Natural killer cell treated with Interleukin-12 subunit alpha and Interleukin-12 subunit beta and Interleukin-15 and Interleukin-18, amount 100 ng/mL, for 72 hours (primary cell): Measurements from ENCODE around the gene DGCR8. TPM values are rescaled to one million over a fixed set of nuclear protein-coding genes. Genes with fewer than 3 reads are reported as not detected.

Source experiments
- ATAC-seq, 2 donors: fragments of 150-1000 bp; cut with Tn5 transposase in 1 of 2; sonication (Bioruptor Pico), chemical (Tn5 transposase) in 1 of 2; 2 replicates each; pipeline ENCODE4 v1.10.0; 2021
- DNase-seq: peaks from one replicate; pipeline ENCODE4 v3.0.0; 2022; ENCODE audit warnings: low spot score
- H3K27ac Mint-ChIP-seq, 2 donors: 1 replicate in 1 of 2; 2 replicates in 1 of 2; pipeline ENCODE4 v1.8.0; 2022; ENCODE audit warnings: mixed read lengths in 2 of 2, mild to moderate bottlenecking in 1 of 2, moderate library complexity in 1 of 2
- H3K27me3 Mint-ChIP-seq, 2 donors: 1 replicate in 1 of 2; 2 replicates in 1 of 2; pipeline ENCODE4 v1.8.0; 2022; ENCODE audit warnings: mixed read lengths in 2 of 2
- H3K36me3 Mint-ChIP-seq: one replicate; pipeline ENCODE4 v1.8.0; 2022; ENCODE audit warnings: mixed read lengths
- H3K4me1 Mint-ChIP-seq, 2 donors: 1 replicate in 1 of 2; 2 replicates in 1 of 2; pipeline ENCODE4 v1.8.0; 2022; ENCODE audit warnings: low read depth in 2 of 2, mixed read lengths in 2 of 2, mild to moderate bottlenecking in 1 of 2
- H3K4me3 Mint-ChIP-seq: one replicate; pipeline ENCODE4 v1.8.0; 2022; ENCODE audit warnings: mixed read lengths
- H3K9me3 Mint-ChIP-seq: 2 replicates; pipeline ENCODE4 v1.8.0; 2022; ENCODE audit warnings: mixed read lengths
- total RNA-seq, 2 donors: library from RNA; stranded (reverse); gene quantifications; one replicate each; pipeline ENCODE4 v1.2.3, GENCODE V29; 2022

The DGCR8 gene
- total RNA-seq, result 10 to 100 TPM; 60.1 to 89.5 TPM

DNA sequence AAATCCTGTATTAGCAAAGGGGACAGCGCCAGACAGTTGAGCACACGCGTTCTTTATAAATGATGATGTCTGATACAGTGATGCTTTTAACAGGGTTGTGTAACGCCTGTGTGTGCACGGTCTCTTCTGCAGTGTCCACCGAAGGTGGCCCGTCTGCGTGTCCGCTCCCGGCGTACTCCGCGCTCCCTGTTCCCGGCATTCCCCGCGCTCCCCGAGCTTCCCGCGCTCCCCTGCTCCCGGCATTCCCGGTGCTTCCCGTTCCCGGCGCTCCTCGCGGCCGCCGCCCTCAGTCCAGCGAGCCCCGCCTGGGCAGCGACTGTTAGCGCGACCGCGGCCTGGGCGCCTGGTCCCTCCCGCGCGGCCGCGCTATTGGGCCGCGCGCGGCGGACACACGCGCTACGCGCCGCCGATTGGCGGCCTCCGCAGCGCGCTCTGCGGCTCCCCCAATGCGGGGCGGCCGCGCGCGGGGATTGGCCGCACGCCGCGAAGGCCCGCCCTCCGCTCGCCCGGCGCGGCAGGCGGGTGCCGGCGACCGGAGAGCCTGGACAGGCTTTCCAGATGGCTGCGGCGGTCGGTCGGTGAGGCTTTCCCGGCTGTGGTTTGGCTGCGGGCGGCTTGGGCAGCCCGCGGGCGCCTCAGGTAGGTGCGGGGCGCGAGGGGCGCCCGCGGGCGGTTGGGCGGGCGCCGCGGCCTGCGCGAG lies at the start of gene DGCR8:
DGCR8 (plus strand) TSS at position 497 of the 700 bp plus-strand sequence. CDS start 5,723 bp downstream, outside the sequence.
- H3K4me3 Mint-ChIP-seq, result peak within 1 kb of the TSS; percentile 87

DNA sequence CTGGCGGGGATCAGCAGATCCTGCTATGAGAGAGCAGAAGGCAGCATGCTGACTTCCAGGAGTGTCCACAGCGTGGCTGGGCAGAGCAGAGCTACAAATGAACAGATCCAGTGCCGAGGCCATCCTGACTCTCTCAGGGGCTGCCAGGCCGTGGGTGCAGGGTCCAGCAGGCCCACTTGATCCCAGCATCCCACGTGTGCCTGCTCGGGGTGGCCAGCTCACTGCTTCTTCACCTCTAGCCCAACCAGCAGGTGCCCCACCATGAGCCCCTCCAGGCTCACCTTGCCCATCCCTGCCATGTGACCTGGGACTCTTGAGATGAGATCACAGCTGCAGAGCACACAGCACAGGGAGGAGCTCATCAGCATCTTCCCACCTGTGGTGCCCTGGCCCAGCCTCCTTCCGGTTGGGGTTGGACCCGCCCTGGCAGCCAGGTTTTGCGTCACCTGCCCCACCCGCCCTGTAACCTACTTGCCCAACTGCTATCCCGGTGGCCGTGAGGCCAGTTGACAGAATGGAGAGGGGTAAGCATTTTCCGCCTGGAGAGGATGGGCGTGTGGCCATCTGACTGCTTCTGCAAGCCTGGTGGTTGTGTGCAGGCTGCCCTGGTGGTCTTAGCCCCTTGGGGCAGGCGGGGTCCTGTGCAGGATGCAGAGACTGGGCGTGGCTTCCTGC lies 48.2 kb upstream of the DGCR8 start:
- Mint-ChIP-seq H3K4me1 (peaks cover 22 to 37% of the 10 kb centered on the region in 2 donors), H3K36me3 (no peaks in the 10 kb centered on the region), H3K27ac (no peak overlapping the region), H3K4me3 (no peak overlapping the region), H3K9me3 (no peaks in the 10 kb centered on the region), H3K27me3 (no peaks in the 10 kb centered on the region)
- ATAC-seq (peak in 1 of 2 donors; percentile 33), DNase-seq (no peak)

More for the DNA sequence above, at the start of gene DGCR8:
- Mint-ChIP-seq H3K27ac (peak within 1 kb of the TSS; percentile 55 to 70), H3K9me3 (no peaks in the 10 kb centered on the region), H3K27me3 (no peaks in the 10 kb centered on the region), H3K36me3 (peaks cover 6% of the 10 kb centered on the region), H3K4me1 (peaks cover 32 to 36% of the 10 kb centered on the region in 2 donors)
- DNase-seq (peak; percentile 83), ATAC-seq (peak; percentile 97 to 98)

DNA sequence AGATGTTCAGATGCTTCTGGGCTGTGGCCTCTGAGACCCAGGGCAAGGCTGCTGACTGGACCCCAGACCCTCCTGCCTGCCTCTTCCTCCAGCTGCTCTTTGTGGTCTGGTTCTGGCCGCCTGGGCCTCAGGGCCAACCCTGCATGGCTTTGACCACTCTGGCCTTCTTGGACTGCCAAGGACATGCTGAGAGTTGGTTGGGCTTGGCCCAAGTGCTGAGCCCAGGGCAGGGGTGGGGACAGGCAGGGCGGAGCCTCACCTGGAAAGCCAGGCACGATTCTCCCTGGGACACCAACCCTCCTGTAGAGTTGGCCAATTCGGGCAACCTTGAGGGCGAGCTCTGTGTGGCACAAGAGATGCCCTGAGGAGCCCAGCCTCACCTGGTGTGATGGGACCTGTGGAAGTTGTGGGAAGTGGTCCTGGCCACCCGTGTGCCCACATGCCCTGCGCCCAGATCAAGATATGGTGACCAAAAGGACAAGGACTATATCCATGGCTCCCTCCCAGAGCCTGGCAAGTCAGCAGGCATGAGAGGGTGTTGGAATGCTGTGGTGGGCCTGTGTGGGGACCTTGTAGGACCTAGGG lies 47.5 kb upstream of the DGCR8 start:
- Mint-ChIP-seq H3K36me3 (no peaks in the 10 kb centered on the region), H3K4me1 (peaks cover 27 to 35% of the 10 kb centered on the region in 2 donors), H3K9me3 (no peaks in the 10 kb centered on the region), H3K27ac (no peak overlapping the region), H3K4me3 (no peak overlapping the region), H3K27me3 (no peaks in the 10 kb centered on the region)
- DNase-seq (no peak), ATAC-seq (peak in 1 of 2 donors; percentile 13)

DNA sequence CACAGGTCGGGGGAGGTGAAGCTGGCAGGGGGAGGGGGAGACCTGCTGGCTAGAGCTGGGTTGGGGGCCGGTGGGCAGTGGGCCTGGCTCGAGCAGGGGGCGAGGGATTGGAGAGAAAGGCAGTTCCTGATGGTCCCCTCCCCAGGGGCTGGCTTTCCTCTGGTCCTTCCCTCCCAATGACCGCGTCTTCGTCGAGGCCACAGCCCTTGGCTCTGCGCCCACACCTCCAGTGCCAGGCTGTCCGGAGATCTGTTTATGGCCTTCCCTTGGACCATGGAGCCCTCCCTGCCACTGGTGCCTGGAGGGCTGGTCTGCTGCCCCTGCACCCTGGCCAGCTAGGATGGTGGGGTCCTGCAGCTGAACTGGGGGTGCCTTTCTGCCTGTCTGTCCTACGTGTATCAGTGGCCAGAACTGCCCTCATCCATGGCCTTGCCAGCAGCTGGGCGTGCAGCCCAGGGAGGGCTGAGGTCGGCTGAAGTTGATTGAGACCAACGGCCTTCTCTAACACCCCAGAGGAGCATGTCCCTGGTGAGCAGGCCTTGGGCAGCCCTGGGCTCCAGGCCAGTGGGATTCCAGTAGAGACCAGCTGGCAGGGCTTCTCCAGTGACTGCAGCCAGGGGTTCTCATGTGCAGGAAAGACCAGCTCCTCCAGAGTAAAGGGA lies 46.9 kb upstream of the DGCR8 start:
- H3K36me3 Mint-ChIP-seq, result no peaks in the 10 kb centered on the region
- H3K4me1 Mint-ChIP-seq, result peaks cover 30 to 35% of the 10 kb centered on the region in 2 donors
- ATAC-seq (no peak), DNase-seq (no peak)
- H3K9me3 Mint-ChIP-seq, result no peaks in the 10 kb centered on the region
- H3K27ac Mint-ChIP-seq, result no peak overlapping the region
- no peaks in the 10 kb centered on the region for H3K27me3 Mint-ChIP-seq
- H3K4me3 Mint-ChIP-seq, result no peak overlapping the region

DNA sequence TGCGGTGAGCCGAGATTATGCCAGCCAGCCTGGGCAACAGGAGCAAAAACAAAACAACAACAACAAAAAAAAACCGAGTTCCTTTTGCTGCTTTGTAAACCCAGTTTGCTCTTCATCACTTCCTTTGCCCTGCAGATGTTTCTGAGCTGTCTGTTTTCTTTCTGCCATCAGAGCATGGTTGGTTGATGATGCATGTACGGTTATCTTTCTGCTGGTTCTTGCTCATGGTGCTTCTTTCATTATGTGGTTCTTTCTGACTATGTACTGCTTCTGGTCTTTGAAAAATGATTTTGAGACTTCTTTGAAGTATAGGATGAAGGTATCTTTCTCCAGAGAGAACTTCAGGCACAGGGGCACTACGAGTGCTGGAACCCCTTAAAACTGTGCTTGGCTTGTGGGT lies 45.9 kb upstream of the DGCR8 start:
- H3K36me3 Mint-ChIP-seq, result no peaks in the 10 kb centered on the region
- no peak overlapping the region for H3K4me3 Mint-ChIP-seq
- H3K27me3 Mint-ChIP-seq, result no peaks in the 10 kb centered on the region
- H3K4me1 Mint-ChIP-seq, result peaks cover 30 to 32% of the 10 kb centered on the region in 2 donors
- no peaks in the 10 kb centered on the region for H3K9me3 Mint-ChIP-seq
- H3K27ac Mint-ChIP-seq, result no peak overlapping the region
- ATAC-seq (no peak), DNase-seq (no peak)

DNA sequence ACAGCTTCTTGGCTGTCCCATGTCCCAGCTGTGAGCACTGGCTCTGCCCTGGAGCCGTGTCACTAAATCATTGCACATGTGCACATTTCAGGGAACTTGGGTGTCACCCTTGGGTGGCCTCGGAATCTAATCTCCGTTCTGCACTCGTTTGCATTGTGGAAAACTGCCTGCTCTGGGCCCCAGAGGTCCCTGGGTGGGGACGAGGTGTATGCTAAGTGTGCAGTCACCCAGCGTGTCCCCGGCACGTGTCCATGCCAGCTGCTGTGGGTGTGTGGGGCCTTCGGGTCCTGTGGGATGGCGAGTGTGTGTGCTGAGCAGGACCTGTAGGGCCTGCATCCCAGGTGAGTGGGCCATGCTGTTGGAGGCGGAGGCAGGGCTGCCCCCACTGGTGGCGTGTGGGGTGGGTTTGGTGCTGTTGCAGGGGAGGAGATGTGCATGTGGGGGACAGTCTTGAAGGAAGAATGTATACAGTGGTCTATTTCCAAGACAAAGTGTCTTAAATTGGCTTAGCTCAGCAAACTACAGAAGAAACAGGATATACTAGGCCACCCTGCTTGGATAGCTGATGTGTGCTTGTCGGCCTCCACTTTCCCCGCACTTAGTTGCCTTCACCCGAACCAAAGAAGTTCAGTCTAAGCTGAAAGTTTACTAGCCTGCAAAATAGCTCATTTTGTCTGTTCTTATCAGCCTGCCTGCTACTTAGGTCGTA lies 44.5 kb upstream of the DGCR8 start:
- Mint-ChIP-seq H3K4me3 (no peak overlapping the region), H3K27ac (no peak overlapping the region), H3K27me3 (no peaks in the 10 kb centered on the region), H3K36me3 (no peaks in the 10 kb centered on the region), H3K4me1 (peaks cover 30 to 32% of the 10 kb centered on the region in 2 donors), H3K9me3 (no peaks in the 10 kb centered on the region)
- no peak for ATAC-seq
- no peak for DNase-seq

DNA sequence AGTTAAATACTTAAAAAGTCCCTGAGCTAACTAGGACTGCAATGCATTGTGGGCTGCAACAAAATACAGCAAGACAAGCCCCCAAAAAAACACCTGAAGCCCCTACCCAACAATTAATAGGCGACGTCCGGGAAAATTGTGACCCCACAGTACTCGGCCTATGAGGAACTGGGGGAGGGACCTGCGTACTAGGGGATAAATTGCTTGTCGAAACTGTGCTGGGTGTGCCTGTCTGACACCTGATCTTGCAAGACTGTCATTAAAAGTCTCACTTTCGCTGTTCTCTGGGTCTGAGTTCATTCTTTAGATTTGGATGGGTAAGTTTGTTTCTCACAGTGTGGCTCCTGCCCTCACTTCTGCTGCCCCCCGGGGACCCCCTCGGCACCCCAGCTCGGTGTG lies 44.0 kb upstream of the DGCR8 start:
- Mint-ChIP-seq H3K4me1 (peaks cover 30 to 32% of the 10 kb centered on the region in 2 donors), H3K36me3 (no peaks in the 10 kb centered on the region)

DNA sequence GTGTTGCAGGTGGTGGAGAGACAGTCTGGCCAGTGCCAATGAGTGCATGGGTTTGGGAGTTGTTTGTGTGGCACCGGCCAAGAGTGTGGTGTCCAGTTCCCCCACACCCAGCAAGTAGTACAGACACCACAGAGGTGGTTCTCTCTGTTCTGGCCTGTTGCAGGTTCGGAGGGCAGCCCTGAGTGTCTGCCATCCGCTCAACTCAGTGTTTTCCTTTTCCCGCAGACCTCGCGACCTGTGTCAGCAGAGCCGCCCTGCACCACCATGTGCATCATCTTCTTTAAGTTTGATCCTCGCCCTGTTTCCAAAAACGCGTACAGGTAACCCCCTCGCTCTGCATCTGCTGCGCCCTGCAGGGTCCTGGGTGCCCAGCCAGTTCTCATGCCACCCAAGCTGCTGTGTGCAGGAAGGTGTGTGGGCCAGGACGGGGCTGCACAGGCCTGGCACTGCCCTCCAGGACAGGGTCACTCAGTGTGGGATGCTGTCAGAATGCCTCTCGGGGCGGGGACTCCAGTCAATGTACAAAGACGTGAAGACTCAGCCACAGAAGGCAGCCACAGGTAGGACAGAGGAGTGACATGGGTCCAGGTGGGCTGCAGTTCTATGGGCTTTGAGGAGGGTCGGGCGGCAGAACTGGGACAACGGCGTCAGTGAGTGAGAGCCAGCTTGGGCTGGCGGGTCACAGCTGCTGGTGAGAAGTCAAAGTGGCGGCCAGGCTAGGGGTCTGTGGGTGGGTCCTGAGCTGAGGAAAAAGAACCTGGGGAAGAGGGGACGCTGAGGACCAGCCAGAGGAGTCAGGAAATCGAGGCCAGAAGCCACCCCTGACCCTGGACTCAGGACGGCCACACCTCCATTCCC lies 43.3 kb upstream of the DGCR8 start:
- no peaks in the 10 kb centered on the region for H3K9me3 Mint-ChIP-seq
- peak overlapping the region in 1 of 2 donors; percentile 56 for H3K27ac Mint-ChIP-seq
- H3K4me3 Mint-ChIP-seq, result no peak overlapping the region
- H3K27me3 Mint-ChIP-seq, result no peaks in the 10 kb centered on the region
- H3K36me3 Mint-ChIP-seq, result no peaks in the 10 kb centered on the region
- H3K4me1 Mint-ChIP-seq, result peaks cover 25% of the 10 kb centered on the region in 2 donors
- no peak for ATAC-seq
- no peak for DNase-seq

More for the DNA sequence above, 44.0 kb upstream of the DGCR8 start:
- Mint-ChIP-seq H3K27ac (no peak overlapping the region), H3K9me3 (no peaks in the 10 kb centered on the region), H3K4me3 (no peak overlapping the region), H3K27me3 (no peaks in the 10 kb centered on the region)
- no peak for ATAC-seq
- no peak for DNase-seq

DNA sequence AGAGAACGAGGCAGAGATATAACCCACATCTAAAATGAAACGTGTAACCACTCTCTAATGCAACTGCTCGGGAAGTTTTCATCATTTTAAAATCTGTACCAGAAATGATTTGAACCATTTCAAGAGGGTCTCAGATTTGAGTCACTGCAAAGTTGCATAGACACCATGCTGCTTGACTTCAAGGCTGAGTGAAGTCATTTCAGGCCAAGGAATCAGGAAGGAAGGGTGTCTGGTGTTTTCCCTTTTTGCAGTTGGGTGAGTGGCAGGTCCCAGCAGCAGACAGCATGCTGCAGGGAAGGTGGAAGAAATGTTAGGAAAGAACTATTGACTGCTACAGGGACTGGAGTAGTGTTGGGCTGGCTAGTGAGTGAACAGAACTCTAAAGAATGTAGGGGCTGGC lies 42.6 kb upstream of the DGCR8 start:
- Mint-ChIP-seq H3K27me3 (no peaks in the 10 kb centered on the region), H3K4me1 (peaks cover 21 to 23% of the 10 kb centered on the region in 2 donors), H3K36me3 (no peaks in the 10 kb centered on the region), H3K27ac (peak overlapping the region in 1 of 2 donors; percentile 56), H3K4me3 (no peak overlapping the region), H3K9me3 (no peaks in the 10 kb centered on the region)
- no peak for DNase-seq
- ATAC-seq, result peak in 1 of 2 donors; percentile 31

DNA sequence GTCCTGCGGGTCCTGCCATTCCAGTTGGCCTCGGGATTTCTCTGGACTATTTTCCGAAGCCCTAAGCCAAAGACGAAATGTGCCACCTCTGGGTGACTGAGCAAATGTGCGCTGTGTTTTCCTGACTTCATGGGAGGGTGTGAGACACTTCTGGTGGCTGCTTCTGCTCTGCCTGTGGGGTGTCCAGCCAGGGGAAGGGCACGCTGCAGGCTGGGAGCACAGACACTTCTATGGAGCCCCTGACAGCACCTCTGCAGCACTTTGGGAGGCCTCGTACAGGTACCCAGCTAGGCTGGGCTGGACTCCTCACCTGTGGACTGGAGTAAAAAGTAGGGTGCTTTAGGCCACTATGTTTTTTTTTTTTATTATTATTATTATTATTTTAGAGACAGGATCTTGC lies 41.5 kb upstream of the DGCR8 start:
- Mint-ChIP-seq H3K27me3 (no peaks in the 10 kb centered on the region), H3K27ac (no peak overlapping the region), H3K4me1 (peaks cover 21 to 23% of the 10 kb centered on the region in 2 donors), H3K4me3 (no peak overlapping the region), H3K36me3 (no peaks in the 10 kb centered on the region), H3K9me3 (no peaks in the 10 kb centered on the region)
- ATAC-seq (no peak), DNase-seq (no peak)

DNA sequence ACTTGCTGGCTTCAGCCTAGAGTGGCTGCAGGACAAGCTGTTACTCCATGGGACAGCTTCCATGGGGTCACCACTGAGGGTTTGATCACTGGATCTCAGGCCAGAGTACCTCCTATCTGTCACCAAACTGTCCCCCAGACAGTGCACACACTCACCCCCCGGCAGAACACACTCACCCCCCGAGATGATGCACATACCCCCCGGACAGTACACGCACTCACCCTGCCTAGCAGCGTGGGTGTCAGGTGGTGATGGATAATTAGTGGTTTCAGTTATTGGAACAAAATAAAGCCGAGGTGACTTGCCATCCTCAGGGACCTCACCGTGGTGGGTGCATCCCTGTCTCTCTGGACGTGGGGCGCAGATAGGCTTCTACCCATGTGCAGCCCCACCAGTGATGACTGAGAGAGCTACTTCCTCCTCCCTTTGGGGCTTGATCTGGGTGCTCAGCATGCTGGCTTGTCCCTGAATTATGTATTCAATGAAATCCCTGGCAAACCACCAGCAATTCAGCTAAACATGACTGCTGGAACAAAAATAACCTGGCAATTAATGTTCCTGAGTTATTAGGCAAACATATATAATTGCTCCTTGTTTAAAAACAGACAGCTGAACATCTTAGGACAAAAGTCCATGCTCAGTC lies 40.2 kb upstream of the DGCR8 start:
- ATAC-seq, result no peak
- Mint-ChIP-seq H3K27ac (no peak overlapping the region), H3K4me3 (no peak overlapping the region), H3K4me1 (peaks cover 16 to 19% of the 10 kb centered on the region in 2 donors), H3K27me3 (no peaks in the 10 kb centered on the region), H3K9me3 (no peaks in the 10 kb centered on the region), H3K36me3 (no peaks in the 10 kb centered on the region)
- no peak for DNase-seq
